ENCODE measurements around the gene CENPK. TPM values are rescaled to one million over a fixed set of nuclear protein-coding genes. Genes with fewer than 3 reads are reported as not detected.
"Not testable (repeated sequence)": the region's sequence is repeated elsewhere in the genome, so short reads cannot be mapped to it uniquely, and the experiment has no call there.

CENPK gene
- total RNA-seq, 2 experiments from 2014 or later, result 80.9 to 83.1 TPM

GRCh38 chr5:65553941-65554340 is 9.0 kb downstream of the CENPK start:
- H3K4me1 Mint-ChIP-seq (ENCODE audit: low read depth), result peaks cover 3% of the 10 kb centered on the region
- no peak for DNase-seq
- H3K27me3 Mint-ChIP-seq (ENCODE audit: low read depth), result no peaks in the 10 kb centered on the region
- H3K9me3 Mint-ChIP-seq, result no peaks in the 10 kb centered on the region
- H3K27ac Mint-ChIP-seq, result no peak overlapping the region
- intact Hi-C loops (cut with micrococcal nuclease), result no loop called here
- H3K36me3 Mint-ChIP-seq (ENCODE audit: low read depth), result peaks cover 52% of the 10 kb centered on the region
- CTCF ChIA-PET, result interaction anchor here (0.6 kb wide), 1 partner anchor 378 kb away, joined by 4 read pairs; no protein-coding TSS in a partner anchor
- H3K4me3 Mint-ChIP-seq, result no peak overlapping the region

- intact Hi-C loops (cut with micrococcal nuclease), result no loop called here
- Mint-ChIP-seq H3K27ac (no peak overlapping the region), H3K9me3 (no peaks in the 10 kb centered on the region), H3K36me3 (ENCODE audit: low read depth) (peaks cover 62% of the 10 kb centered on the region), H3K4me1 (ENCODE audit: low read depth) (no peaks in the 10 kb centered on the region), H3K27me3 (ENCODE audit: low read depth) (no peaks in the 10 kb centered on the region), H3K4me3 (no peak overlapping the region)
- DNase-seq, result no peak
- CTCF ChIA-PET, result no interaction called here
Measured at GRCh38 chr5:65548281-65548680, 14.7 kb downstream of the CENPK start.

GRCh38 chr5:65546141-65546540 is 16.8 kb downstream of the CENPK start:
- Mint-ChIP-seq H3K9me3 (no peaks in the 10 kb centered on the region), H3K4me1 (ENCODE audit: low read depth) (no peaks in the 10 kb centered on the region), H3K27me3 (ENCODE audit: low read depth) (no peaks in the 10 kb centered on the region), H3K27ac (no peak overlapping the region), H3K4me3 (no peak overlapping the region), H3K36me3 (ENCODE audit: low read depth) (peaks cover 73% of the 10 kb centered on the region)
- CTCF ChIA-PET, result no interaction called here
- intact Hi-C loops (cut with micrococcal nuclease), result no loop called here
- no peak for DNase-seq

- Mint-ChIP-seq H3K4me1 (ENCODE audit: low read depth) (no peaks in the 10 kb centered on the region), H3K36me3 (ENCODE audit: low read depth) (peaks cover 72% of the 10 kb centered on the region), H3K9me3 (no peaks in the 10 kb centered on the region), H3K27me3 (ENCODE audit: low read depth) (no peaks in the 10 kb centered on the region), H3K4me3 (no peak overlapping the region), H3K27ac (no peak overlapping the region)
- DNase-seq, result no peak
- intact Hi-C loops (cut with micrococcal nuclease), result no loop called here
- CTCF ChIA-PET, result interaction anchor here (0.7 kb wide), 1 partner anchor 20 kb away, joined by 3 read pairs; no protein-coding TSS in a partner anchor
Measured at GRCh38 chr5:65544473-65544872, 18.5 kb downstream of the CENPK start.

- Mint-ChIP-seq H3K4me1 (ENCODE audit: low read depth) (no peaks in the 10 kb centered on the region), H3K27ac (no peak overlapping the region), H3K9me3 (no peaks in the 10 kb centered on the region), H3K36me3 (ENCODE audit: low read depth) (peaks cover 54% of the 10 kb centered on the region), H3K27me3 (ENCODE audit: low read depth) (no peaks in the 10 kb centered on the region), H3K4me3 (no peak overlapping the region)
- DNase-seq, result no peak
- CTCF ChIA-PET, result no interaction called here
- intact Hi-C loops (cut with micrococcal nuclease), result no loop called here
Measured at GRCh38 chr5:65539827-65540226, 23.1 kb downstream of the CENPK start.

GRCh38 chr5:65535529-65535987 is 27.4 kb downstream of the CENPK start:
- H3K27ac Mint-ChIP-seq, result no peak overlapping the region
- no peaks in the 10 kb centered on the region for H3K4me1 Mint-ChIP-seq (ENCODE audit: low read depth)
- H3K9me3 Mint-ChIP-seq, result no peaks in the 10 kb centered on the region
- intact Hi-C loops (cut with micrococcal nuclease), result no loop called here
- CTCF ChIA-PET, result no interaction called here
- DNase-seq, result no peak
- no peaks in the 10 kb centered on the region for H3K27me3 Mint-ChIP-seq (ENCODE audit: low read depth)
- no peak overlapping the region for H3K4me3 Mint-ChIP-seq
- peaks cover 29% of the 10 kb centered on the region for H3K36me3 Mint-ChIP-seq (ENCODE audit: low read depth)

DNA sequence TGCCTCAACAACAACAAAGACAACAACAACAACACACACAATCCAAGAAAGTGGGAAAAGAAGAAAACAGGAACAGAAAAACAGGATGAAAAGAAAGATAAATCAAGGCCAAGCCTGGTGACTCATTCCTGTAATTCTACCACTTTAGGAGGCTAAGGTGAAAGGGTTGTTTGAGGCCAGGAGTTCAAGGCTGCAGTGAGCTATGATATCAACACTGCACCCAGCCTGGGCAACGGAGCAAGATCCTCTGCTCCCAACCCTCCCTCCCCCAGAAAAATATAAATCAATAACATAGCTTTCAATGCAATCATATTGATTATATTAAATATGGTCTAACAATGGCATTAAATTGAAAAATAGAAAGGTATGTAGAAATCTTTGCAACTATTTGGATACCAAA is 32.1 kb downstream of the CENPK start:
- Mint-ChIP-seq H3K4me1 (ENCODE audit: low read depth) (no peaks in the 10 kb centered on the region), H3K9me3 (no peaks in the 10 kb centered on the region), H3K36me3 (ENCODE audit: low read depth) (peaks cover 25% of the 10 kb centered on the region), H3K27me3 (ENCODE audit: low read depth) (no peaks in the 10 kb centered on the region), H3K27ac (no peak overlapping the region), H3K4me3 (no peak overlapping the region)
- CTCF ChIA-PET, result no interaction called here
- DNase-seq, result no peak
- intact Hi-C loops (cut with micrococcal nuclease), result no loop called here

- Mint-ChIP-seq H3K9me3 (no peaks in the 10 kb centered on the region), H3K4me1 (ENCODE audit: low read depth) (no peaks in the 10 kb centered on the region), H3K27me3 (ENCODE audit: low read depth) (no peaks in the 10 kb centered on the region), H3K4me3 (no peak overlapping the region), H3K36me3 (ENCODE audit: low read depth) (peaks cover 31% of the 10 kb centered on the region), H3K27ac (no peak overlapping the region)
- intact Hi-C loops (cut with micrococcal nuclease), result no loop called here
- CTCF ChIA-PET, result no interaction called here
- DNase-seq, result no peak
Measured at GRCh38 chr5:65525726-65526125, 37.2 kb downstream of the CENPK start.

- no peak overlapping the region for H3K4me3 Mint-ChIP-seq
- CTCF ChIA-PET, result no interaction called here
- intact Hi-C loops (cut with micrococcal nuclease), result no loop called here
- H3K9me3 Mint-ChIP-seq, result no peaks in the 10 kb centered on the region
- H3K27me3 Mint-ChIP-seq (ENCODE audit: low read depth), result no peaks in the 10 kb centered on the region
- no peak overlapping the region for H3K27ac Mint-ChIP-seq
- no peak for DNase-seq
- H3K4me1 Mint-ChIP-seq (ENCODE audit: low read depth), result no peaks in the 10 kb centered on the region
- H3K36me3 Mint-ChIP-seq (ENCODE audit: low read depth), result peaks cover 4% of the 10 kb centered on the region
Measured at GRCh38 chr5:65512170-65512937, 50.6 kb downstream of the CENPK start.

DNA sequence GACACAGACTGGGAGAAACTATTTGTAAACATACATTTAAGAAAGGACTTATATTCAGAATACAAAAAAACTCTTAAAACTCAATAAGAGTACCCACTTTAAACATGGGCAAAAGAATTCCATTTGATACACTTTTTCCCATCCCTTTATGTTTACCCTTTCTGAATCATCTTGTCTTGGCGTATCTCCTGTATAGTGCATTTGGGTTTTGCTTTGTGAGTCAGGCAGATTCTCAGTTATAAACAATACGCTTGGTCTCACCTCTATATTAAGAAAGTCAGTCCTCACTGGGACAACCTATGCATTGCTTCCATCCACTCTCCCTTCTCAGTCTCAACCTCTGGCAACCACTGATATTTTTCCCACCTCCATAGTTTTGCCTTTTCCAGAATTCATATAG is 54.0 kb downstream of the CENPK start:
- no peak for DNase-seq
- H3K4me1 Mint-ChIP-seq (ENCODE audit: low read depth), result no peaks in the 10 kb centered on the region
- CTCF ChIA-PET, result no interaction called here
- intact Hi-C loops (cut with micrococcal nuclease), result no loop called here
- no peaks in the 10 kb centered on the region for H3K36me3 Mint-ChIP-seq (ENCODE audit: low read depth)
- no peaks in the 10 kb centered on the region for H3K27me3 Mint-ChIP-seq (ENCODE audit: low read depth)
- no peaks in the 10 kb centered on the region for H3K9me3 Mint-ChIP-seq
- H3K4me3 Mint-ChIP-seq, result no peak overlapping the region
- no peak overlapping the region for H3K27ac Mint-ChIP-seq

DNA sequence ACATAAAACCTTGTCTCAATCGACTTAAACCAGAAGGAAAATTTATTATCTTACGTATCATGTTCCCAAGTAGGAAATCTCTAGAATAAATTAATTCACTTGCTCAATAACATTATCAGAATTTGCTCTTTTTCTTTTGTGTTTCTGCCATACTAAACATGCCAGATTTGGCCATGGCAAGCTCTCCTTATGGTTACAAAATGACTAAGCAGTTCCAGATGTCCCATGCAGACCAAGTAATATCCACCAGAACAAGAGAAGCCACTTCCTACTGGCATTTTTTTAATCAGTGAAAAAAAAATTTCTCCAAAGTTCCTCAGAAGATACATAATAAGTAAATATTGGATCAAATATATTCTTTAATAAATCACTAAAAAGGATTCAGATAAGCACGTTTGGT is 56.0 kb downstream of the CENPK start:
- Mint-ChIP-seq H3K4me3 (no peak overlapping the region), H3K36me3 (ENCODE audit: low read depth) (peaks cover 2% of the 10 kb centered on the region), H3K27me3 (ENCODE audit: low read depth) (no peaks in the 10 kb centered on the region), H3K4me1 (ENCODE audit: low read depth) (no peaks in the 10 kb centered on the region), H3K27ac (no peak overlapping the region), H3K9me3 (no peaks in the 10 kb centered on the region)
- intact Hi-C loops (cut with micrococcal nuclease), result no loop called here
- no peak for DNase-seq
- CTCF ChIA-PET, result no interaction called here

DNA sequence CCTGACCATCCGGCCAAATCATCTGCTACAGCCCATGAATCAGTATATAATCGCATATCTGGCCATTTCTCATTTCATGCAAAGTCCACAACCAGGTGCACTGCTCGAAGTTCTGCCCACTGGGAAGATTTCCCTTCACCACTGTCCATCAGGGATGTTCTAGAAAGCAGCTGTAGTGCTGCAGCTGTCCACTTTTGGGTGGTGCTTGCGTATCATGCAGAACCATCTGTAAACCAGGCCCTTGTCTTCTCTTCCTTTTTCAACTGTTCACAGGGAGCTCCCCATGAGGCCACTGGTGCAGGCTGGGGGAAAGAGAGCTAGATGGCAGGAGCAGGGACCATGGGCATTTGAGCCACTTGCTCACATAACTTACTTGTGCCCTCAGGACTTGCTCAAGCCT is 73.8 kb downstream of the CENPK start:
- no peaks in the 10 kb centered on the region for H3K4me1 Mint-ChIP-seq (ENCODE audit: low read depth)
- DNase-seq, result no peak
- H3K36me3 Mint-ChIP-seq (ENCODE audit: low read depth), result no peaks in the 10 kb centered on the region
- intact Hi-C loops (cut with micrococcal nuclease), result no loop called here
- H3K27me3 Mint-ChIP-seq (ENCODE audit: low read depth), result no peaks in the 10 kb centered on the region
- no peak overlapping the region for H3K4me3 Mint-ChIP-seq
- no peak overlapping the region for H3K27ac Mint-ChIP-seq
- CTCF ChIA-PET, result no interaction called here
- H3K9me3 Mint-ChIP-seq, result no peaks in the 10 kb centered on the region

GRCh38 chr5:65488038-65488687 is 74.8 kb downstream of the CENPK start:
- H3K4me1 Mint-ChIP-seq (ENCODE audit: low read depth); intact Hi-C loops (cut with micrococcal nuclease); DNase-seq; H3K36me3 Mint-ChIP-seq (ENCODE audit: low read depth); CTCF ChIA-PET; H3K9me3 Mint-ChIP-seq; H3K27ac Mint-ChIP-seq; H3K4me3 Mint-ChIP-seq; H3K27me3 Mint-ChIP-seq (ENCODE audit: low read depth): not testable (repeated sequence)

Data from activated naive CD4-positive, alpha-beta T cell treated with anti-CD3 and anti-CD28 coated beads for 36 hours (primary cell).